ENCODE results near the gene MOB3C. TPM values are rescaled to one million over a fixed set of nuclear protein-coding genes. Genes with fewer than 3 reads are reported as not detected.
A peak's percentile ranks its signal among the peaks of the same experiment; 100 is the strongest.

Gene MOB3C
- total RNA-seq, 6 experiments from 2014 or later = 2.6 to 6.3 (median 5.7) TPM

GRCh38 chr1:46647611-46648010 lies 31.0 kb upstream of the MOB3C start:
- DNase-seq = no peak
- H3K4me3 ChIP-seq = no peak overlapping the region
- H3K27ac ChIP-seq = no peak overlapping the region
- no peak for ATAC-seq
- intact Hi-C loops (cut with DNase I) = no loop called here
- H3K27me3 ChIP-seq = no peaks in the 10 kb centered on the region
- WGBS (ENCODE audit: insufficient coverage, low coverage, low lambda C conversion rate, missing lambda C conversion rate) = 100% methylated on average over 3 of the region's 3 CpGs
- no peaks in the 10 kb centered on the region for H3K9me3 ChIP-seq
- TF ChIP-seq POLR2A (IDR thresholded peaks at IDR 0.05) (no peak), CTCF (IDR thresholded peaks at IDR 0.05) (no peak)
- peaks cover 0 to 6% (median 0%) of the 10 kb centered on the region in 4 donors for H3K4me1 ChIP-seq
- peaks cover 0 to 11% (median 0%) of the 10 kb centered on the region in 4 donors for H3K36me3 ChIP-seq

GRCh38 chr1:46646844-46647243 lies 30.2 kb upstream of the MOB3C start:
- intact Hi-C loops (cut with DNase I) = no loop called here
- ATAC-seq (no peak), DNase-seq (no peak)
- H3K27ac ChIP-seq = no peak overlapping the region
- no peak overlapping the region for H3K4me3 ChIP-seq
- no peaks in the 10 kb centered on the region for H3K27me3 ChIP-seq
- peaks cover 0 to 4% (median 0%) of the 10 kb centered on the region in 4 donors for H3K36me3 ChIP-seq
- TF ChIP-seq CTCF (IDR thresholded peaks at IDR 0.05) (no peak), POLR2A (IDR thresholded peaks at IDR 0.05) (no peak)
- 95% methylated on average over 2 of the region's 2 CpGs for WGBS (ENCODE audit: insufficient coverage, low coverage, low lambda C conversion rate, missing lambda C conversion rate)
- H3K9me3 ChIP-seq = no peaks in the 10 kb centered on the region
- peaks cover 0 to 6% (median 0%) of the 10 kb centered on the region in 4 donors for H3K4me1 ChIP-seq

GRCh38 chr1:46646331-46646730 lies 29.7 kb upstream of the MOB3C start:
- no peak for TF ChIP-seq POLR2A (IDR thresholded peaks at IDR 0.05)
- no peak for TF ChIP-seq CTCF (IDR thresholded peaks at IDR 0.05)
- WGBS (ENCODE audit: insufficient coverage, low coverage, low lambda C conversion rate, missing lambda C conversion rate) = 84% methylated on average over 1 of the region's 1 CpG
- peaks cover 0 to 4% (median 0%) of the 10 kb centered on the region in 4 donors for H3K36me3 ChIP-seq
- intact Hi-C loops (cut with DNase I) = no loop called here
- no peaks in the 10 kb centered on the region for H3K27me3 ChIP-seq
- H3K9me3 ChIP-seq = no peaks in the 10 kb centered on the region
- H3K4me1 ChIP-seq = peaks cover 0 to 6% (median 0%) of the 10 kb centered on the region in 4 donors
- DNase-seq (no peak), ATAC-seq (no peak)
- no peak overlapping the region for H3K27ac ChIP-seq
- H3K4me3 ChIP-seq = no peak overlapping the region

GRCh38 chr1:46645815-46646214 lies 29.2 kb upstream of the MOB3C start:
- H3K4me1 ChIP-seq = peaks cover 0 to 6% (median 0%) of the 10 kb centered on the region in 4 donors
- intact Hi-C loops (cut with DNase I) = no loop called here
- H3K9me3 ChIP-seq = no peaks in the 10 kb centered on the region
- DNase-seq (no peak), ATAC-seq (no peak)
- TF ChIP-seq POLR2A (IDR thresholded peaks at IDR 0.05) = no peak
- TF ChIP-seq CTCF (IDR thresholded peaks at IDR 0.05) = no peak
- H3K4me3 ChIP-seq = no peak overlapping the region
- peaks cover 0 to 4% (median 0%) of the 10 kb centered on the region in 4 donors for H3K36me3 ChIP-seq
- no peak overlapping the region for H3K27ac ChIP-seq
- no peaks in the 10 kb centered on the region for H3K27me3 ChIP-seq
- WGBS (ENCODE audit: insufficient coverage, low coverage, low lambda C conversion rate, missing lambda C conversion rate) = 90% methylated on average over 3 of the region's 4 CpGs

GRCh38 chr1:46643368-46643775 lies 26.8 kb upstream of the MOB3C start:
- intact Hi-C loops (cut with DNase I) = no loop called here
- H3K9me3 ChIP-seq = no peaks in the 10 kb centered on the region
- peaks cover 0 to 3% (median 0%) of the 10 kb centered on the region in 4 donors for H3K36me3 ChIP-seq
- H3K4me3 ChIP-seq = no peak overlapping the region
- H3K27ac ChIP-seq = no peak overlapping the region
- H3K27me3 ChIP-seq = no peaks in the 10 kb centered on the region
- TF ChIP-seq CTCF (IDR thresholded peaks at IDR 0.05) = no peak
- H3K4me1 ChIP-seq = peaks cover 0 to 6% (median 0%) of the 10 kb centered on the region in 4 donors
- no peak for DNase-seq
- peak; percentile 82 to 93 (median 84) for ATAC-seq
